ENCODE results near the gene ASPSCR1.

GRCh38 chr17:81931189-81931556 is 46.3 kb upstream of the ASPSCR1 start:
- no peak for TF ChIP-seq CTCF (IDR thresholded peaks at IDR 0.05)
- no peak for TF ChIP-seq POLR2AphosphoS5 (IDR thresholded peaks at IDR 0.05)
- no peak for TF ChIP-seq POLR2A (IDR thresholded peaks at IDR 0.05)
- TF ChIP-seq EP300 (IDR thresholded peaks at IDR 0.05): no peak
